ENCODE results near the gene DDR1. TPM values are rescaled to one million over a fixed set of nuclear protein-coding genes. Genes with fewer than 3 reads are reported as not detected.
A peak's percentile ranks its signal among the peaks of the same experiment; 100 is the strongest.
"Not testable (repeated sequence)": the region's sequence is repeated elsewhere in the genome, so short reads cannot be mapped to it uniquely, and the experiment has no call there.

The DDR1 gene
- total RNA-seq, 1 donor from 2014 or later = 5.9 TPM

GRCh38 chr6:30854285-30855040 is 29.9 kb upstream of the DDR1 start:
- DNase-seq (ENCODE audit: low read depth, low spot score) = no peak

- DNase-seq (ENCODE audit: low read depth, low spot score) = no peak
Measured at GRCh38 chr6:30855429-30856075, 28.8 kb upstream of the DDR1 start.

- no peak for DNase-seq (ENCODE audit: low read depth, low spot score)
Measured at GRCh38 chr6:30857112-30857511, 27.2 kb upstream of the DDR1 start.

- no peak for DNase-seq (ENCODE audit: low read depth, low spot score)
Measured at GRCh38 chr6:30857549-30857948, 26.8 kb upstream of the DDR1 start.

- not testable (repeated sequence) for DNase-seq (ENCODE audit: low read depth, low spot score)
Measured at GRCh38 chr6:30859726-30860125, 24.6 kb upstream of the DDR1 start.

GRCh38 chr6:30861257-30862048 is 22.9 kb upstream of the DDR1 start:
- no peak for DNase-seq (ENCODE audit: low read depth, low spot score)

GRCh38 chr6:30862156-30862875 is 22.0 kb upstream of the DDR1 start:
- no peak for DNase-seq (ENCODE audit: low read depth, low spot score)

GRCh38 chr6:30864325-30864724 is 20.0 kb upstream of the DDR1 start:
- DNase-seq (ENCODE audit: low read depth, low spot score) = no peak

GRCh38 chr6:30869241-30869749 is 15.0 kb upstream of the DDR1 start:
- not testable (repeated sequence) for DNase-seq (ENCODE audit: low read depth, low spot score)

GRCh38 chr6:30870546-30870945 is 13.8 kb upstream of the DDR1 start:
- no peak for DNase-seq (ENCODE audit: low read depth, low spot score)

GRCh38 chr6:30871592-30872183 is 12.6 kb upstream of the DDR1 start:
- no peak for DNase-seq (ENCODE audit: low read depth, low spot score)

GRCh38 chr6:30873137-30873640 is 11.1 kb upstream of the DDR1 start:
- no peak for DNase-seq (ENCODE audit: low read depth, low spot score)

- not testable (repeated sequence) for DNase-seq (ENCODE audit: low read depth, low spot score)
Measured at GRCh38 chr6:30873795-30874194, 10.5 kb upstream of the DDR1 start.

GRCh38 chr6:30875244-30876038 is 8.9 kb upstream of the DDR1 start:
- no peak for DNase-seq (ENCODE audit: low read depth, low spot score)

- DNase-seq (ENCODE audit: low read depth, low spot score) = peak; percentile 94
Measured at GRCh38 chr6:30876039-30876730, 8.1 kb upstream of the DDR1 start.

GRCh38 chr6:30877419-30878262 is 6.7 kb upstream of the DDR1 start:
- peak; percentile 78 for DNase-seq (ENCODE audit: low read depth, low spot score)

GRCh38 chr6:30879684-30880427 is 4.5 kb upstream of the DDR1 start:
- no peak for DNase-seq (ENCODE audit: low read depth, low spot score)
